Liver (tissue), 9 donors: Measurements from ENCODE around the gene HSPG2. TPM values are rescaled to one million over a fixed set of nuclear protein-coding genes. Genes with fewer than 3 reads are reported as not detected.

ENCODE experiments used
- DNase-seq: peaks from one replicate; pipeline ENCODE4 v3.0.0-alpha.2; 2017; ENCODE audit warnings: low spot score
- H3K27ac ChIP-seq, 2 donors: one replicate each; pipeline ENCODE4 v1.7.0; 2013; ENCODE audit warnings: inconsistent platforms in 2 of 2, low read length in 2 of 2, control low read depth in 1 of 2, low read depth in 1 of 2, mild to moderate bottlenecking in 1 of 2
- H3K27me3 ChIP-seq, 4 donors: one replicate each; pipeline versions ENCODE4 v1.6.1 to v1.7.0; 2013; ENCODE audit warnings: low read length in 3 of 4, inconsistent platforms in 1 of 4, mild to moderate bottlenecking in 1 of 4, moderate library complexity in 1 of 4; ENCODE audit not compliant: control insufficient read depth in 4 of 4, insufficient read depth in 4 of 4
- H3K36me3 ChIP-seq, 4 donors: one replicate each; pipeline versions ENCODE4 v1.6.1 to v1.7.0; 2013; ENCODE audit warnings: low read length in 3 of 4, mild to moderate bottlenecking in 3 of 4, low read depth in 1 of 4, moderate library complexity in 1 of 4; ENCODE audit not compliant: control insufficient read depth in 4 of 4, insufficient read depth in 3 of 4
- H3K4me1 ChIP-seq, 4 donors: one replicate each; pipeline versions ENCODE4 v1.6.1 to v1.7.0; 2013; ENCODE audit warnings: low read length in 3 of 4, mild to moderate bottlenecking in 3 of 4, moderate library complexity in 1 of 4; ENCODE audit not compliant: control insufficient read depth in 4 of 4, insufficient read depth in 4 of 4
- H3K4me3 ChIP-seq, 3 donors: one replicate each; pipeline versions ENCODE4 v1.6.1 to v1.7.0; 2013; ENCODE audit warnings: low read length in 3 of 3, control low read depth in 1 of 3, low read depth in 1 of 3, mild to moderate bottlenecking in 1 of 3
- H3K9ac ChIP-seq, 2 donors: one replicate each; pipeline ENCODE4 v1.7.0; 2013; ENCODE audit warnings: low read length in 2 of 2, mild to moderate bottlenecking in 2 of 2, moderate library complexity in 2 of 2, control low read depth in 1 of 2, low read depth in 1 of 2
- H3K9me3 ChIP-seq, 4 donors: one replicate each; pipeline versions ENCODE4 v1.6.1 to v1.7.0; 2013; ENCODE audit warnings: low read length in 3 of 4; ENCODE audit not compliant: control insufficient read depth in 4 of 4
- ATF3 ChIP-seq: IDR thresholded peaks from 2 replicates; pipeline ENCODE4 v1.6.1; 2016; ENCODE audit warnings: antibody characterized with exemption
- CTCF ChIP-seq: fragments of 150-350 bp; IDR thresholded peaks from 2 replicates; pipeline ENCODE4 v1.5.1; 2017; ENCODE audit warnings: improper control_type of control experiment, low read depth, low read length; ENCODE audit not compliant: missing input control
- EGR1 ChIP-seq, 2 donors: IDR thresholded peaks; 2 replicates each; pipeline ENCODE4 v1.6.1; 2016 to 2018; ENCODE audit warnings: antibody characterized with exemption in 2 of 2, low read depth in 2 of 2
- FOXA1 ChIP-seq: IDR thresholded peaks from 2 replicates; pipeline ENCODE4 v1.6.1; 2016; ENCODE audit warnings: antibody characterized with exemption
- FOXA2 ChIP-seq: IDR thresholded peaks from 2 replicates; pipeline ENCODE4 v1.6.1; 2016; ENCODE audit warnings: antibody characterized with exemption
- GABPA ChIP-seq, 2 donors: IDR thresholded peaks in 1 of 2; conservative IDR thresholded peaks in 1 of 2; 2 replicates each; pipeline ENCODE4 v1.6.1; 2016; ENCODE audit warnings: antibody characterized with exemption in 2 of 2, mild to moderate bottlenecking in 1 of 2, moderate library complexity in 1 of 2
- HNF4A ChIP-seq, 2 donors: conservative IDR thresholded peaks; 2 replicates each; pipeline ENCODE4 v1.6.1; 2016; ENCODE audit warnings: antibody characterized with exemption in 2 of 2, mild to moderate bottlenecking in 2 of 2
- HNF4G ChIP-seq: IDR thresholded peaks from 2 replicates; pipeline ENCODE4 v1.6.1; 2016; ENCODE audit warnings: antibody characterized with exemption
- JUND ChIP-seq, 2 donors: IDR thresholded peaks; 2 replicates each; pipeline ENCODE4 v1.6.1; 2016; ENCODE audit warnings: antibody characterized with exemption in 2 of 2
- MAX ChIP-seq: IDR thresholded peaks from 2 replicates; pipeline ENCODE4 v1.6.1; 2016; ENCODE audit warnings: antibody characterized with exemption
- REST ChIP-seq: IDR thresholded peaks from 2 replicates; pipeline ENCODE4 v1.6.1; 2016; ENCODE audit warnings: antibody characterized with exemption, mild to moderate bottlenecking
- RXRA ChIP-seq, 2 donors: IDR thresholded peaks; 2 replicates each; pipeline ENCODE4 v1.6.1; 2017 to 2018; ENCODE audit warnings: antibody characterized with exemption in 2 of 2, mild to moderate bottlenecking in 1 of 2
- TAF1 ChIP-seq: conservative IDR thresholded peaks from 2 replicates; pipeline ENCODE4 v1.6.1; 2016; ENCODE audit warnings: antibody characterized with exemption, mild to moderate bottlenecking
- YY1 ChIP-seq: IDR thresholded peaks from 2 replicates; pipeline ENCODE4 v1.6.1; 2016; ENCODE audit warnings: antibody characterized with exemption, mild to moderate bottlenecking
- WGBS: extraction: QIAGEN DNeasy Blood & Tissue Kit; methylation state at CpG from one replicate; pipeline ENCODE4 v1.1.7; 2013; 5-methylcytosine and 5-hydroxymethylcytosine counted together
- polyA plus RNA-seq, 2 donors: library from polyadenylated mRNA; stranded (reverse) in 1 of 2; unstranded in 1 of 2; fragments of 200-250 nt in 1 of 2; fragments of >200 nt in 1 of 2; fragmentation: Nextera tagmentation in 1 of 2; extraction: Ambion mirVana in 1 of 2; gene quantifications; one replicate each; pipeline versions ENCODE4 v1.2.1 to v1.2.3, GENCODE V29; 2013 to 2015
- total RNA-seq, 2 donors: library from RNA; depleted of rRNA; stranded (reverse); fragments of >200 nt; gene quantifications; one replicate each; pipeline ENCODE4 v1.2.3, GENCODE V29; 2014
- donor health status: healthy.
- donor health status: healthy.
- donor health status: healthy.
- donor health status: healthy.
- donor health status: healthy.

HSPG2 gene
- total and polyA plus RNA-seq, 4 donors: 5.6 to 43.9 (median 23.9) TPM

GRCh38 chr1:21887796-21888195, 49.3 kb downstream of the HSPG2 start (continued):
- no peak for TF ChIP-seq MAX

GRCh38 chr1:21887216-21887736, 49.8 kb downstream of the HSPG2 start:
- Histone ChIP-seq H3K27me3 (no peaks in the 10 kb centered on the region), H3K27ac (no peak overlapping the region), H3K4me3 (no peak overlapping the region), H3K4me1 (no peaks in the 10 kb centered on the region), H3K36me3 (no peaks in the 10 kb centered on the region), H3K9me3 (no peaks in the 10 kb centered on the region), H3K9ac (no peak overlapping the region)
- DNase-seq: no peak
- no peak for TF ChIP-seq JUND (IDR thresholded peaks at IDR 0.05)
- no peak for TF ChIP-seq RXRA (IDR thresholded peaks at IDR 0.05)
- no peak for TF ChIP-seq GABPA (IDR thresholded peaks at IDR 0.05 in 1 of 2, conservative IDR thresholded peaks at IDR 0.05 in 1 of 2)
- no peak for TF ChIP-seq EGR1 (IDR thresholded peaks at IDR 0.05; ENCODE audit: low read depth in 2 of 2)
- no peak for TF ChIP-seq MAX
- no peak for TF ChIP-seq FOXA2
- no peak for TF ChIP-seq HNF4G
- no peak for TF ChIP-seq FOXA1
- no peak for TF ChIP-seq ATF3
- TF ChIP-seq REST: no peak
- 89% methylated on average over 26 of the region's 26 CpGs for WGBS

GRCh38 chr1:21886486-21887215, 50.5 kb downstream of the HSPG2 start:
- Histone ChIP-seq H3K9me3 (no peaks in the 10 kb centered on the region), H3K4me3 (no peak overlapping the region), H3K27me3 (no peaks in the 10 kb centered on the region), H3K9ac (no peak overlapping the region), H3K27ac (no peak overlapping the region), H3K36me3 (no peaks in the 10 kb centered on the region), H3K4me1 (no peaks in the 10 kb centered on the region)
- no peak for DNase-seq
- TF ChIP-seq CTCF (no peak), REST (no peak), FOXA1 (no peak), JUND (IDR thresholded peaks at IDR 0.05) (no peak), MAX (no peak), YY1 (no peak), TAF1 (no peak), ATF3 (no peak), HNF4A (conservative IDR thresholded peaks at IDR 0.05) (no peak)
- 80% methylated on average over 15 of the region's 15 CpGs for WGBS
